HepG2 (cell line): Measurements from ENCODE around the gene NEAT1. TPM values are rescaled to one million over a fixed set of nuclear protein-coding genes. Genes with fewer than 3 reads are reported as not detected.

Source experiments
- E2F1 ChIP-seq: sonication (generic); formaldehyde crosslinking; IDR thresholded peaks from 2 replicates; pipeline ENCODE4 v1.5.0; 2020; ENCODE audit warnings: missing genetic modification reagents
- ETS1 ChIP-seq: sonication (generic); formaldehyde crosslinking; IDR thresholded peaks from 2 replicates; pipeline ENCODE4 v1.4.0; 2020; ENCODE audit warnings: missing genetic modification reagents
- FOXK2 ChIP-seq: fragments of 450-650 bp; IDR thresholded peaks from 2 replicates; pipeline ENCODE4 v1.6.1; 2016
- KAT7 ChIP-seq: IDR thresholded peaks from 2 replicates; pipeline ENCODE4 v1.6.1; 2018; ENCODE audit warnings: borderline replicate concordance, missing compliant biosample characterization
- NR2F6 ChIP-seq, 2 experiments: IDR thresholded peaks; 2 replicates each; pipeline ENCODE4 v1.6.1; 2016; ENCODE audit warnings: antibody characterized with exemption in 1 of 2, mild to moderate bottlenecking in 1 of 2
- PBX2 ChIP-seq: IDR thresholded peaks from 2 replicates; pipeline ENCODE4 v1.6.1; 2016; ENCODE audit warnings: control low read depth
- PHB2 ChIP-seq: fragments of 450-650 bp; IDR thresholded peaks from 2 replicates; pipeline ENCODE4 v1.6.1; 2018; ENCODE audit not compliant: partially characterized antibody
- RFX5 ChIP-seq: IDR thresholded peaks from 2 replicates; pipeline ENCODE4 v1.6.1; 2011; ENCODE audit warnings: low read depth, low read length, improper control_type of control experiment
- SETDB1 ChIP-seq: sonication (generic); formaldehyde crosslinking; IDR thresholded peaks from 2 replicates; pipeline ENCODE4 v1.5.1; 2020; ENCODE audit warnings: missing genetic modification reagents, mild to moderate bottlenecking, borderline replicate concordance
- TEAD2 ChIP-seq: sonication (generic); formaldehyde crosslinking; IDR thresholded peaks from 2 replicates; pipeline ENCODE4 v1.9.0; 2021; ENCODE audit warnings: missing genetic modification reagents
- TEF ChIP-seq: sonication (generic); formaldehyde crosslinking; IDR thresholded peaks from 2 replicates; pipeline ENCODE4 v1.5.0; 2020; ENCODE audit warnings: missing genetic modification reagents
- ZFY ChIP-seq: sonication (generic); formaldehyde crosslinking; IDR thresholded peaks from 2 replicates; pipeline ENCODE4 v1.4.0; 2020; ENCODE audit warnings: missing genetic modification reagents
- ZNF20 ChIP-seq: sonication (generic); formaldehyde crosslinking; IDR thresholded peaks from 2 replicates; pipeline ENCODE4 v1.4.0; 2020; ENCODE audit warnings: mild to moderate bottlenecking, moderate library complexity, missing genetic modification reagents
- ZNF441 ChIP-seq: sonication (generic); formaldehyde crosslinking; IDR thresholded peaks from 2 replicates; pipeline ENCODE4 v1.7.0; 2021; ENCODE audit warnings: missing genetic modification reagents, borderline replicate concordance
- ZNF563 ChIP-seq: sonication (generic); formaldehyde crosslinking; IDR thresholded peaks from 2 replicates; pipeline ENCODE4 v1.8.0; 2022; ENCODE audit warnings: mild to moderate bottlenecking, moderate library complexity, missing genetic modification reagents
- ZNF576 ChIP-seq: sonication (generic); formaldehyde crosslinking; IDR thresholded peaks from 2 replicates; pipeline ENCODE4 v1.4.0; 2020; ENCODE audit warnings: mild to moderate bottlenecking, missing genetic modification reagents
- ZNF740 ChIP-seq: sonication (generic); formaldehyde crosslinking; IDR thresholded peaks from 2 replicates; pipeline ENCODE4 v1.4.0; 2020; ENCODE audit warnings: missing genetic modification reagents
- ZNF761 ChIP-seq: sonication (generic); formaldehyde crosslinking; conservative IDR thresholded peaks from 2 replicates; pipeline ENCODE4 v1.4.0; 2020; ENCODE audit warnings: mild to moderate bottlenecking, missing genetic modification reagents
- ZNF790 ChIP-seq: sonication (generic); formaldehyde crosslinking; IDR thresholded peaks from 2 replicates; pipeline ENCODE4 v1.8.0; 2022; ENCODE audit warnings: missing genetic modification reagents, mild to moderate bottlenecking, borderline replicate concordance
- ZSCAN25 ChIP-seq: sonication (generic); formaldehyde crosslinking; IDR thresholded peaks from 2 replicates; pipeline ENCODE4 v1.8.0; 2022; ENCODE audit warnings: mild to moderate bottlenecking, missing genetic modification reagents
- ZZZ3 ChIP-seq: sonication (generic); formaldehyde crosslinking; IDR thresholded peaks from 2 replicates; pipeline ENCODE4 v1.4.0; 2020; ENCODE audit warnings: missing genetic modification reagents, mild to moderate bottlenecking, borderline replicate concordance
- polyA plus RNA-seq, 8 experiments: library from polyadenylated mRNA; depleted of rRNA in 3 of 8; stranded (reverse) in 7 of 8; unstranded in 1 of 8; fragments of >200 nt; fragmentation: Illumina TruSeq in 4 of 8; extraction: Trizol in 4 of 8; gene quantifications; 2 replicates each; pipeline versions ENCODE4 v1.2.1 to v1.2.3, GENCODE V29; 2011 to 2016; ENCODE audit warnings: low read depth in 4 of 8, missing spikeins in 1 of 8, mixed read lengths in 1 of 8; ENCODE audit not compliant: insufficient read depth in 1 of 8
- total RNA-seq, 5 experiments: library from RNA; depleted of rRNA; stranded (reverse); fragments of >200 nt; fragmentation: Illumina TruSeq; extraction: Trizol; gene quantifications; 2 replicates each; pipeline ENCODE4 v1.2.3, GENCODE V29; 2016; ENCODE audit warnings: low read depth in 1 of 5

Gene NEAT1
- total and polyA plus RNA-seq, 2 of the 13 experiments (the other 11 are each of a cell fraction or from before 2014, with no cell fraction given), result 20.5 to 41.2 TPM

GRCh38 chr11:65420979-65421793 is 1.4 kb upstream of the NEAT1 start (continued):
- TF ChIP-seq ETS1, result no peak
- peak; percentile 36; the same call in 1 of the 2 replicates for TF ChIP-seq ZSCAN25
- no peak; the same call in 1 of the 2 replicates for TF ChIP-seq ZNF563 (CRISPR knock-in tag)
- no peak for TF ChIP-seq ZNF790 (CRISPR knock-in tag)
- TF ChIP-seq RFX5, result no peak
- no peak for TF ChIP-seq ZZZ3 (CRISPR knock-in tag)
- peak; percentile 78 for TF ChIP-seq NR2F6 (IDR thresholded peaks at IDR 0.05)
- peak; percentile 76 for TF ChIP-seq NR2F6 (CRISPR knock-in tag; IDR thresholded peaks at IDR 0.05)
- no peak for TF ChIP-seq KAT7 (CRISPR knock-in tag)
- peak; percentile 34; the same call in 1 of the 2 replicates for TF ChIP-seq ZNF761 (CRISPR knock-in tag)
- TF ChIP-seq PBX2 (CRISPR knock-in tag), result no peak
- TF ChIP-seq ZNF441, result no peak
- TF ChIP-seq ZNF20 (CRISPR knock-in tag), result peak; percentile 5; the same call in 1 of the 2 replicates
- no peak for TF ChIP-seq SETDB1 (CRISPR knock-in tag)
- TF ChIP-seq FOXK2, result peak; percentile 14; the same call in 1 of the 2 replicates
- peak; percentile 79 for TF ChIP-seq ZFY (CRISPR knock-in tag)
- TF ChIP-seq PHB2, result no peak
- no peak for TF ChIP-seq TEF
- TF ChIP-seq E2F1 (CRISPR knock-in tag), result 0 out of 2 replicates have a peak, but pooled peaks have one; percentile 28
- peak; percentile 61; the same call in 1 of the 2 replicates for TF ChIP-seq ZNF740 (CRISPR knock-in tag)
- TF ChIP-seq ZNF576 (CRISPR knock-in tag), result no peak
- TF ChIP-seq TEAD2, result no peak
